Kidney glomerular epithelial cell (primary cell): ENCODE measurements around the gene WDR43.

Experiments
- DNase-seq: peaks from one replicate; lab custom pipeline; 2025; lab: John Stamatoyannopoulos, UW

The WDR43 gene

DNA sequence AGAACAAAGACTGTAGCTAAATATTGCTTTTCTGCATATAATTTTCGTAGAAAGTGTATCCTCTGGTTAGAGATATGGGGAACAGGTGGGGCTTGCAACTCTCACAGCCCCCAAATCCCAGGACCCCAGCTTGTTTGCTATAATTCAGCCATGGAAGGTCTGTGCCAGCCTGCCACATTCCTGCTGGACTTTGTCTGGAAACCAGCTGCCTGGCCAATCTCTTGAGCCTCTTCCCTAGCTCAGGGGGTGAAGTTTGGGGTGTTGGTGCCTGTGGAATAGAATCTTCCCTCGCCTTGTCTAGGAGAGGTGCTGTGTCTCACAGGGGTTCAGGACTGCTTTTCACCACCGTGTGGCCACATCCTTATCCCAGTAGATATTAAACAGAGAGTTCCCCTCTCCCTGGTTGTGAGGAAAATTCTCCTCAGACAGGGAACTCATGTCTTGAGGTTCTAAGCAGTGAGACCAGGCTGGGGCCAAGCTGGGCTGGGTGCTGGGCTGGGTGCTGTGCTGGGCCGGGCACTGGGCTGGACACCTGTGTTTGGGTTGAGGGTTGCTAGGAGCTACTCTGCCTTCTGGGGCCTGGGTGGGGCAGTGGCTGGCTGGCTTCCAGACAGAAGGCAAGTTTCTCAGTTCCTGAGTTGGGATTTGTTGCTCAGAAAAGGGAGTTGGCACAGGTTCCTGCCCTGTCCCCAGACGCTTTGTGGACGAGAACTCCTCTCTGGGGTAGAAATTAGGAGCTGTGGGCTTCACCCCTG lies 98.9 kb downstream of the WDR43 start:
- DNase-seq = no peak

- no peak for DNase-seq
Observed at GRCh38 chr2:28994074-28994473, 99.6 kb downstream of the WDR43 start.

DNA sequence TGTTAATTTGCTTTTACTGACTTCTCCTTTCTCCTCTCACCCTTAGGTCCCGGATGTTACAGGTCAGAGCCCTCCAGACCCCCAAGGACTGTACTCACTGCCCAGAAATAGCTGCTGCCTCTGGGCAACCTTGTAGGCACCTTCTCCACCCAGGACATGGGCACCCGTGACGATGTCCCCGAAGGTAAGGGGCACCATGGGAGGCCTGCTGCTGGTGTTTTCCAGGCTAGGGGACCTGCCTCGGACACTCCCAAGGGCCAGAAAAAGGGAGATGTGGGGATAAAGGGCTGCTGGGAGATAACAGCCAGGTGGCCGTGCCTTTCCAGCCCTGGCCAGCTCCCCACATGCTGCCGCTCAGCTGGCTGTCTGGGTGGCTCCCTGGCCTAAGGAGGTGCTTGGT lies 100.2 kb downstream of the WDR43 start:
- DNase-seq = no peak

DNA sequence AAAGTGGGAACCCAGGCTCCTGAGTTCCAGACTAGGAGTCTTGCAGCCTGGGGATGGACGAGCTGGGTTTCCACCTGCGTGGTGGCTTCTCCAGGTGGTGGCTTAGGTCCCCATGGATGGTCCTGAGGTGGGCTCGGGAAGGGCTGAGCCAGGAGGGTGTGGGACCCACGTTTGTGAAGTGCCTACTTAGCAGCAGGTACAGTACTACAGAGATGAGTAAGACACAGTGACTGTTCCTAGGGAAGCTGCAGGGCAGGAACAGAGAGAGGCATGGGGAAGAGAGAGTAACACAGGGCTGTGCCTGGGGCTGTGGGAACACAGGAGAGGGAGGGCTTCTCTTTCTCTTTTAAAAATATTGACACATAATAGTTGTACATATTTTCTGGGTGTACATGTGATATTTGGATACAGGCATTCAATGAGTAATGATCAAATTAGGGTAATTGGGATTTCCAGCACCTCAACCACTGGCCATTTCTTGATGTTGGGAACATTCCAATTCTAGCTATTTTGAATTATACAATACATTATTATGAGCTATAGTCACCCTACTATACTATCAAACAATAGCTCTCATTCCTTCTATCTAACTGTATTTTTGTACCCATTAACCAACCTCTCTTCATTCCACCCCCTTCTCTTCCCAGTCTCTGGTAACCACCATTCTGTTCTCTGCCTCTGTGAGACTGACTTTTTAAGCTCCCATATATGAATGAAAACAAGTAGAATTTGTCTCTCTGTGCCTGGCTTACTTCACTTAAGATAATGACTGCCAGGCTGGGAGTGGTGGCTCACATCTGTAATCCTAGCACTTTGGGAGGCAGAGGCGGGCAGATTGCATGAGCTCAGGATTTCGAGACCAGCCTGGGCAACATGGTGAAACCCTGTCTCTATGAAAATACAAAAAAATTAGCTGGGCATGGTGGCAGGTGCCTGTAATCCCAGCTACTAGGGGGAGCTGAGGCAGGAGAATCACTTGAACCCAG lies 101.6 kb downstream of the WDR43 start:
- DNase-seq = no peak

DNA sequence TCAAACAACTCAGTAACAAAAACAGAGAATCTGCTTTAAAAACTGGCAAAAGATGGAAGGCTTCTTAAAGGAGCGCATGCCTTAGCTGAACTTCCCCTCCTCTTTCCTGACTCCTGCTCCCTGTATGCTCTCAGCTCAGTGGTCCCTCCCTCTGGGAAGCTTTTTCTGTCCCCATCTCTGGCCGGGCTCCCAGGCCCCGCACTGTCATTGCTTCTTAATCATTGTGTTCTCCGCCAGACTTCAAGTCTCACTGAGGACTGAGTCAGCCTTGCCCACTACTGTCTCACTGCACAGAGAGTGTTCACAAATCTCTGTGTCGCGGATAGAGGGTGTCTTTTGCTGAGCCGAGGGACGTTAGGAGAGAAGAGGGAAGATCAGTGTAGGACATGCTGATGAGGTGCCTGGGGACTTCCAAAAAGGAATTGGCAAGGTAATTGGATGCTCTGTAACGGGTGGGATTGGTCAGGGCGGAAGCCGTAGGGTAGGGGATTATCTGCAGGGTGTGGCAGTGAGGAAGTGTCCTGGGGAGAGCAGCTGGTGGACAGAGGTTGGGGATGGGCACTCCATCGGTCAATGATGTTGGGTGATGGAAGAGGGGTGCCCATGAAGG lies 102.9 kb downstream of the WDR43 start:
- no peak for DNase-seq
